ENCODE data around the gene TRIM74. TPM values are rescaled to one million over a fixed set of nuclear protein-coding genes. Genes with fewer than 3 reads are reported as not detected.
"Not testable (repeated sequence)": the region's sequence is repeated elsewhere in the genome, so short reads cannot be mapped to it uniquely, and the experiment has no call there.

Gene TRIM74
- total RNA-seq, 1 donor from 2014 or later: 2.7 TPM

DNA sequence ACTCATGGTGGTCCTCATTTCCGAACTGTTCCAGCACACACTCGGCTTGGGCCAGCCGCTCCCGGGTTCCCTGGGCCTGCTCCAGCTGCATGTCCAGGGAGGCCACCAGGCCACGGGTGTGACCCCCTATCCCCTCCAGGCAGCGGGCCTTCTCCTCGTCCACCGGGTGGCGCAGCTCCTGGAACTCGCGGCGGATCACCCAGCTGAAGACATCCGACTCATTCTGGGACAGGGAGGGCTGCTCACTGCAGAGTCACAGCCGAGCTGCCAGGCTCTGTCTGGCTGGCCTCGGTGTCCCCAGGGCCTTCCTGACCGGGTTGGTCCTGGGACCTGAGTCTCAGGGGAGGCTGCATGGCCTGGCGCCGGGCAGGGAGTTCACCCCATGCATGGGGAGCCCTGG, 9.2 kb downstream of the TRIM74 start:
- not testable (repeated sequence) for DNase-seq (ENCODE audit: low spot score)

DNA sequence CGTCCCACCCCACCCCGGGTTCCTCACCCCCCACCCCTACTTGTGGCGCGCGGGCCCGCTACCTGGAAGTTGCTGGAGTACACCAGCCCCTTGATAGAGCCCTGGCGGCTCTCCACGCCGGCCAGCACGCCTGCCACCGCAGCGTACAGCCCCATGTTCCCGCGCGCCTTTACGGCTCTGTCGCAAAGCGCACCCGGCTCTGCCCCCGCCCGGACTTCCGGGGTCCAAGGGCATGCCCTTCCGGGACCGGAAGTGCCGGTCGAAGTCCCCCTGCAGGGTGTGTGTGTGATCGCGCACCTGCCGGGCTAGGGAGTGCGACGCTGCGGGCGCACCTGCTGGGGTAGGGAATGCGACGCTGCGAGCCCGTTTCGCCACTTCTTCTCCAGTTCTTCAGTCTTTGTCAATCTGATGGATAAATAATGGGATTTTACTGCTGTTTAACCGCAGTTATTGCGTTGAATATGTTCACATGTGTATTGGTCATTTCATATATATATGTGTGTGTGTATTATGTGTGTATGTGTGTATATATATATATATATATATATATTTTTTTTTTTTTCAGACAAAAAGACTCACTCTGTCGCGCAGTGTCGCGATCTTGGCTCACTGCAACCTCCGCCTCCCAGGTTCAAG, 14.6 kb downstream of the TRIM74 start:
- not testable (repeated sequence) for DNase-seq (ENCODE audit: low spot score)

DNA sequence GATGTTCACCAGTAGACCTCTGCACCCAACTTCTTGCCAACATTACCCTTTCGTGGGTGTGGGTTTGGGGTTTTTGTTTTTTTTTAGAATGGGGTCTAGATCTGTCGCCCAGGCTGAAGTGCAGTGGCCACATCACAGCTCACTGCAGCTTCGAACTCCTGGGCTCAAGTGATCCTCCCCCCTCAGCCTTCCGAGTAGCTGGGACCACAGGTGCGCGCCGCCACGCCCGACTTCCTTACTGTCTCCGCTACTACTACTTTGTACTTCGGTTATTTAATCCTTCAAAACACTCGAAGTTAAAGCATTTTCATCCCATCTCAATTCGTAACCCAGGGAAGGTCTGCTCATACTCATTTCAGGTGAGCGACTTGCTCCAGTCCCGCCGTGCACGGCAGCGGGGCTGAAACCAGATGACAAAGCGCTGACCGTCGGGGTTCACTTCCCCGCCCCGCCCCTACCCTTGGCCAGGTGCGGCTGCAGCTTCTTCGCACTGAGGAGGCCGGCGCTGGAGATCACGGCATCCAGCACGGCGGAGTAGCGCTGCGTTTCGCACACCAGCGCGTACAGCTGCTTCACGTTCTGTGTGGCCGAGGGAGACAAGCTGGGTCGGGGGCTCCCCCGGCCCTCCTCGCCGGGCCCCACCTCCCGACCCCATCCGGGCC, 15.2 kb downstream of the TRIM74 start:
- not testable (repeated sequence) for DNase-seq (ENCODE audit: low spot score)

DNA sequence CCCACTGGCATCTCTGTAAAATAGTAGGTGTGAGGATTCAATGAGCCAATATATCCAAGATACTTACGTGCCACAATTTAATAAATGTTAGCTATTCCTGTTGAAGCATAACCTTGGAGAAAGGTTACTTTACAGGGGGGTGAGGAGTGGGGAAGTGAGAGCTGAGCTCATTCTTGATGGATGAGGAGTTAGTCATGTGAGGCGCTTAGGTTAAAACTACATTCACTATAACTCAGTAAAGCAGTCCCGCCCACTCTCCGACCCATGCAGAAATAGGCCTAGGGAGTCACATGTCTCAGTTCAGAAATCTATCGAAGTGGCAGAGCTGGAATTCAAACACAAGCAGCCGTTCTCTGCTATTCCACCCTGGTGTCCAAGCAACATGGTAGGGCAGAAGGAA, 18.8 kb downstream of the TRIM74 start:
- DNase-seq (ENCODE audit: low spot score): not testable (repeated sequence)

DNA sequence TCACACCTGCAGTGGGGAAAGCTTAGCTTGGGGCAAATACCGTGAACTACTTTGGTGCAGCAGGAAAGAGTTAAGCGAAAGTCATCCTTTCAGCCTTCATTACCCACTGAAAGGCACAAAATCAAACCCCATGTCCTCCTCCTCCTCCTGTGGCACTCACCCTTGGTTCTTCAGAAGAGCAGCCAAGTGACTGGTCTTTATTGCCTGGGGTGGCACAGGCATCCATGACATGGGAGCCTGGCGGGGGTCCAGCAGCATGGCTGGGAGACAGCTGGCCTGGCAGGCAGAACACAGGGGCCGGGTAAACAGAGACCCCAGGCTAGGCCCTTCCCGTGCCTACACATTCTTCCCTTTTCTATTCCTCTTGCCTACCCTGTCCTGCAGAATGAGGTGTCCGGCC, 19.6 kb downstream of the TRIM74 start:
- DNase-seq (ENCODE audit: low spot score): not testable (repeated sequence)

DNA sequence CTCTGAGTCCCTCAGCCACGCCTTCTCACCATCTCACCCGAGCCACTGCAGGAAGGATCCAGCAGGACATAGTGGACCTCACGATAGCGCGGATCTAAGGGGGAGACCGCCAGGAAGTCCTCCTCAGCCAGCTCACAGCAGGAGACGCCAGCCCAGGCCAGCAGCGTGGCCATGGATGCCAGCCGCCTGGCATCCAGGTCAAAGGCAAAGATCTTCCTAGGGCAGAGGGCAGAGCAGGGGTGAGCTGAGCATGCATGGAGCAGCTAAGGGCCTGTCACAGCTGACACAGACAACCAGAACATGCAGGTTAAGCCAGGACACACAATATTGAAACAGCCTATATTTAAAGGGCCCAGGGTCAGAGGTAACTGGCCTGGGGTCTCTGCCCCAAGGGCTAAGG, 20.0 kb downstream of the TRIM74 start:
- DNase-seq (ENCODE audit: low spot score): not testable (repeated sequence)

DNA sequence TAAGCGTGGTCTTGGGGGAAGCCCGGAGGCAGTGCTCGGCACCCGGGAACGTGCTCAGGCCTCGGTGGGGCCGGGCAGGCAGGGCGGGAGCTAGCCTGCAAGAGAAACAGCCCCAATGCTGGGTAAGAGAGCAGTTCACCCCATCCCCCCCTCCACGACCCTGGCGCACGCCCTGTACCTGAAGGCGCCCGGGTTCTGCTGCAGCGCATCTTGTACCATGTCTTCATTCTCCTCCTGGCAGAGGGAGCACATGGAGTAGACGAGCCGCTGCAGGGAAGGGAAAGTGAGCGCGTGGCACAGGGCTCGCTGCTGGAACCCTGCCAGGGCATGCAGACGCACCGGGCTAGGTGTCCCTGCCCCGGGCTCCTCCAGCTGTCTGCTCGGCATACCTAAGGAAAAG, 20.6 kb downstream of the TRIM74 start:
- not testable (repeated sequence) for DNase-seq (ENCODE audit: low spot score)

DNA sequence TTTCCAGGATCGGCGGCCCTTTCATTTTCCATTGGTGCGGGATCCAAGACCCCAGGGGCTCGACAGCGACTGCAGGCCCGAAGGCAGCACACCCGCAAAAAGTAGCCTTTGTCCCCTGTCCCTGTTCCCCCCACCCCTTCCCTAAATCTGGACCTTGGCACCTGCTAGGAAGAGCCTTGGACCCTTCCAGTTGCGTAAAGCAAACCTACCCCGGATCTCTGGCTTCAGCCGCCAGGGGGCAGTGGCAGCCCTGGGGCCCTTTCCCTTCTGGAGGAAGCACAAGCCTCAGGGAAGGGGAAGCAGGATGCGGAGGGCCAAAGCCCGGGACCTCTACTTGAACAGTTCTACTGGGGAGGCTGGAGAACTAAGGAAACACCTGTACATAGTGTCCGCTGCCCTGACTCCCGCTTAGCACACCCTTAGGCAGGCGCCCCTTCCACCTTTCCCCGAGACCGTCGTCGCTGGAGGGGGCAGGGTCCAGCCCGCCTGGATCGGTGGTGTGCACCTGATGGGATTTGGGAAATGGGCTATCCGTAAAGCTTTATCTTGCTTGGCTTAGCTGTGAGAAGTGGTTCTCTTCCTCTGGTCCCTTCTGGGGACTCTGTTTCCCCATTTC, 23.0 kb downstream of the TRIM74 start:
- not testable (repeated sequence) for DNase-seq (ENCODE audit: low spot score)

DNA sequence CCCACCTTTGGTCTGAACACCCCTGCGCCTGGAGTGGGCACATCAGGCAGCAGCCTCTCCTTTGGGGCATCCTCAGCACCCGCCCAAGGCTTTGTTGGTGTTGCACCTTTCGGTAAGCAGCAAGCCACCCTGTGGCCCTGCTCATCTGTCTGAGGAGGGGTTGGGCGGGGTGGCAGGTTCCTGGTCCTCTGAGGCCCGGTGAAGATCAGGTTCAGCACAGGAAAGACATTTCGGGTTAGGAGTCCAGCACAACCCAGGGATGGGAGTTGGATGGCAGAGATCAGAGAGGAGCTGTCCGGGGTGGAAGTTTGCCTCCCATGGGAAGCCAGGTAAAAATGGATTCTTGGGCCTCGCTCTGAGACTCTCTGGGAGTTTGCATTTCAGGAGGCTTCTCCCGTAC, 23.7 kb downstream of the TRIM74 start:
- not testable (repeated sequence) for DNase-seq (ENCODE audit: low spot score)

DNA sequence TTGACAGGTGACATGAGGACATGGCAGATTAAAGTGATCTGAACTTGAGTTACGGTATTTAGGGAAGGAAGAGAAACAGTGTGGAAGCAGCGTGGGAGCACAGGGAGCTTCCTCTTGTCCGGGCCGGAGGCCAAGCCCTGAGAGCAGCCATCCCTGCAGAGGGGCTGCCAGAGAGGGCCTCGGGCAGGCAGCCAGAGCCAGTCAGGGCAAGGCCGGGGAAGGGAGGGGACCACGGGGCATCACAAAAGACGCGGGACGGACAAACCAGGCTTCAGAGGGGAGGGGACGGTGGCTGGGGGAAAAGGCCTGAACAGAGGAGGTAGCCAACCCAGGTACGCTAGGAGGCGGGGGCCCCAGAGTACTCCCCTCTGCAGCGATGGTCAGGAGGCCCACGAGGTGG, 24.3 kb downstream of the TRIM74 start:
- DNase-seq (ENCODE audit: low spot score): not testable (repeated sequence)

DNA sequence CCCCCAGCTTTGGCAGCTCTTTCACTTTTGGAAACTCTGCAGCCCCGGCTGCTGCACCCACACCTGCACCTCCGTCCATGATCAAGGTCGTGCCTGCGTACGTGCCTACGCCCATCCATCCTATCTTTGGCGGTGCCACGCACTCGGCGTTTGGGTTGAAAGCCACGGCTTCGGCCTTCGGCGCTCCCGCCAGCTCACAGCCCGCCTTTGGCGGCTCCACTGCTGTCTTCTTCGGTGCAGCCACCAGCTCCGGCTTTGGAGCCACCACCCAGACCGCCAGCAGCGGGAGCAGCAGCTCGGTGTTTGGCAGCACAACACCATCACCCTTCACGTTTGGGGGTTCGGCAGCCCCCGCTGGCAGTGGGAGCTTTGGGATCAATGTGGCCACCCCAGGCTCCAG, 26.3 kb downstream of the TRIM74 start:
- not testable (repeated sequence) for DNase-seq (ENCODE audit: low spot score)

DNA sequence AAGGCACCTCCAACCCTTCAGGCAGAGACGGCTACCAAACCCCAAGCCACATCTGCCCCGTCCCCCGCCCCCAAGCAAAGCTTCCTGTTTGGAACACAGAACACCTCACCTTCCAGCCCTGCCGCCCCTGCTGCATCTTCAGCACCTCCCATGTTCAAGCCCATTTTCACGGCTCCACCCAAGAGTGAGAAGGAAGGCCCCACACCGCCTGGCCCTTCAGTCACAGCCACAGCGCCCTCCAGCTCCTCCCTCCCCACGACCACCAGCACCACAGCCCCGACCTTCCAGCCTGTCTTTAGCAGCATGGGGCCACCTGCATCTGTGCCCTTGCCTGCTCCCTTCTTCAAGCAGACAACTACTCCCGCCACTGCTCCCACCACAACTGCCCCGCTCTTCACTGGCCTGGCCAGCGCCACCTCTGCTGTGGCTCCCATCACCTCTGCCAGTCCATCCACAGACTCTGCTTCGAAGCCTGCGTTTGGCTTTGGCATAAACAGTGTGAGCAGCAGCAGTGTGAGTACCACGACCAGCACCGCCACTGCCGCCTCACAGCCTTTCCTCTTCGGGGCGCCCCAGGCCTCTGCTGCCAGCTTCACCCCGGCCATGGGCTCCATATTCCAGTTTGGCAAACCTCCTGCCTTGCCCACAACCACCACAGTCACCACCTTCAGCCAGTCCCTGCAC, 27.1 kb downstream of the TRIM74 start:
- DNase-seq (ENCODE audit: low spot score): not testable (repeated sequence)

DNA sequence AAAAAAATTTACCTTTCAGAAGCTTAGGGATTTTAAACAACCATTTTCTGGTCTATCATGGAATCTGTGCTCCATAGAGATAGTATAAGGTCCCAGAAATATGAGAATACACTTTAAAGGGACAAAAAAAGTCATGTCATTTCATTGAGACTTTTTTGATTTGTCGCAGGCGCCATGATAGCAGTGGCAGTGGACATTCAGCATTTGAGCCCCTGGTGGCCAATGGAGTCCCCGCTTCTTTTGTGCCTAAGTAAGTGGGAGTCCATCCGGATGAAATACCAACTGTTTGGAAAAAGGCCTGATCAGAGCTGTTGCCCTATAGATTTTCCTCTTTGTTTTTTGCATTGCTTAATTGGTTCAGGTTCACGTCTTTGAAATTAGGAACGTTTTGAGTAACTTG, 41.0 kb downstream of the TRIM74 start:
- not testable (repeated sequence) for DNase-seq (ENCODE audit: low spot score)

DNA sequence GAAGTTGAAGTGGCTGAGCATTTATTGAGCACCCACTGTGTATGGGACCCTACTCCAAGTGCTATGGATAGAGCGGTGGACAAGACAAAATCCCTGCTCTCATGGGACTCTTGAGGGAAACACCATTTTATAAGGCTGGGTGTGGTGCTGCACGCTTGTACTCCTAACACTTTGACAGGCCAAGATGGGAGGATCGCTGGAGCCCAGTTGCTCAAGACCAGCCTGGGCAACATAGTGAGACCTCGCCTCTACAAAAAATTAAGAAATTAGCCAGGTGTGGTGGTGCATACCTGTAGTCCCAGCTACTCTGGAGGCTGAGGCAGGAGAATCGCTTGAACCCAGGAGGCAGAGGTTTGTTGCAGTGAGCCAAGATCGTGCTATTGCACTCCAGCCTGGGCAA, 41.5 kb downstream of the TRIM74 start:
- DNase-seq (ENCODE audit: low spot score): not testable (repeated sequence)

DNA sequence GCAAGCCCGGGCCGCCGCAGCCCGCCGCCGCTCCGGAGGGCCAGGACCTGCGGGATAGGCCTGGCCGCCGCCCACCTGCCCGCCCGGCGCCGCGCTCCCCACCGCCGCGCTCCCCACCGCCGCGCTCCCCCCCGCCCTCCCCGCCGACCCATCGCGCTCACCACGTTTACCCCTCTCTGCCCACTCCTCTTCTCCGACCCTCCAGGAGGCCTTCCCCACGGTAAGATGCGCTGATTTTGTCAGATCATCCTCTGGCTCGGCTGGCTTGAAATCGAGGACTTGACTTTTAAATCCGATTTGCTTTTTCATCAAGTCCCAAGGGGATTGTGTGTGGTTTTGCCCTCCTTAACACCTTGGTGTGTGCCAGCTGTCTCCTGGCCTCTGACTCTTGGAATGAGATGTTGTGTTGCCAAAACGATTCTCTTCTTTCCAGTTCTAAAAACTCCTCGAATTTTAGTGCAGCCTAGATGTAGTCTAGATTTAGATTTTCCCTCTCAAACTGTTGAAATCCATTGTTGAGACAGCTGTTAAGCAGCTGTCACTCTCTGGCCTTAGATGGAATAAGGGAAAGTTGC, 43.6 kb downstream of the TRIM74 start:
- DNase-seq (ENCODE audit: low spot score): no peak

DNA sequence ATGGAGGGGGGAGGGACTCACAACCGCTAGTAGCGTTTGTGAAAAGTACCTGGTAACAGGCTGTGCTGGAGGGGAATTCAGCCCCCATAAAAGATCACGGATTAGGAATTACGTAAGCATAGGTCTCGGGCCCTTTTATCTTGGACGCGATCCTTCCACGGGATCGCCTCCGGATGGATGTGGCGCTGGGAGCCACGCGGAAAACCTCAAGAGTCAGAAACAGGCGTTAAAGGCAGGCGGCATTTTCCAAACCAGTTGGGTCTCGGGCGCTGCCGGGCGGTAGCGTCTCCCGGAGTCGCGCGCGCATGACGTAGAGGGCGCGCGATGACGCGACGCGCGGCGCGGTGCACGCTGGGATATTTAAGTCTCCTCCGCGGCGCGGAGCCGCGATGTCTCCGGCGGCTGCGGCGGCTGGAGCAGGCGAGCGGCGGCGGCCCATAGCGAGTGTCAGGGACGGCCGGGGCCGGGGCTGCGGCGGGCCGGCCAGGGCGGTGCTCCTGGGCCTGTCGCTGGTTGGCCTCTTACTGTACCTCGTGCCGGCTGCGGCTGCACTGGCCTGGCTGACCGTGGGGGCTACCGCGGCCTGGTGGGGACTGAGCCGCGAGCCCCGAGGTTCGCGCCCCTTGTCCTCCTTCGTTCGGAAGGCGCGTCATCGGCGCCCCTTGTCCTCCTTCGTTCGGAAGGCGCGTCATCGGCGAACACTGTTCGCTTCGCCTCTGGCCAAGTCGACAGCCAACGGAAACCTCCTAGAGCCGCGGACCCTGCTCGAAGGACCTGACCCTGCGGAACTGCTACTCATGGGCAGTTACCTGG, 44.3 kb downstream of the TRIM74 start, which contains the start of gene POM121:
Gene POM121 (plus strand): TSS at position 363 of the 813 bp plus-strand sequence. CDS start 27 bp downstream, at position 390.
- peak; percentile 89 for DNase-seq (ENCODE audit: low spot score)

DNA sequence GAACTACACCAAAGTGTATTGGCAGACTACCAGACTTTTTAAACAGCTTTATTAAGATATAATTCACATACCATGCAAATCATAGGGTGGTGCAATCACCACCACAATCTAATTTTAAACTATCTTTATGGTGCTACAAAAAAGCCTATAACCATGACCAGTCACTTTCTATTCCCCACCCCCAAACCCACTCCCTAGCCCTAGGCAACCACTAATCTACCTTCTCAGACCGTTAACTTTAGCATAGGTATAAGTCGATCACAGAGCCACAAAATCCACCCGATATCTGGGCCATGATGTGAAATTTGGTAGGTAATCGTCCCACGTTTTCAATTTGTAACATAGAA, 44.9 kb downstream of the TRIM74 start:
- DNase-seq (ENCODE audit: low spot score): no peak

DNA sequence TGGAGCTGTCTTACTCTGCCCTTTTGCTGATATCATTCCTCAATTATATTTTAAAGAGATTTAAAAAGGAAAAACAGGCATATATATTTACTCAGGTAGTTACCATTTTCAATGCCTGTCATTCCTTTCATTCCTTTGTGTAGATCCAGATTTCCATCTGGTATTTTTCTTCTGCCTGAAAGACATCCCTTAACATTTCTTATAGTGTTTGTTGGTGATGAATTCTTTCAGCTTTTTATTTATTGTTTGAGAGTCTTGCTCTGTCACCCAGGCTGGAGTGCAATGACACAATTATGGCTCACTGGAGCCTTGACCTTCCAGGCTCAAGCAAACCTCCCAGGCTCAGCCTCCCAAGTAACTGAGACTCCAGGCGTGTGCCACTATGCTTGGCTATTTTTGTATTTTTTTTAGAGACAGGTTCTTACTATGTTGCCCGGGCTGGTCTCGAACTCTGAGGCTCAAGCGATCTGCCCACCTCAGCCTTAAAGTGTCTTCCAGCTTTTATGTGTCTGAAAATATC, 50.0 kb downstream of the TRIM74 start:
- DNase-seq (ENCODE audit: low spot score): no peak

DNA sequence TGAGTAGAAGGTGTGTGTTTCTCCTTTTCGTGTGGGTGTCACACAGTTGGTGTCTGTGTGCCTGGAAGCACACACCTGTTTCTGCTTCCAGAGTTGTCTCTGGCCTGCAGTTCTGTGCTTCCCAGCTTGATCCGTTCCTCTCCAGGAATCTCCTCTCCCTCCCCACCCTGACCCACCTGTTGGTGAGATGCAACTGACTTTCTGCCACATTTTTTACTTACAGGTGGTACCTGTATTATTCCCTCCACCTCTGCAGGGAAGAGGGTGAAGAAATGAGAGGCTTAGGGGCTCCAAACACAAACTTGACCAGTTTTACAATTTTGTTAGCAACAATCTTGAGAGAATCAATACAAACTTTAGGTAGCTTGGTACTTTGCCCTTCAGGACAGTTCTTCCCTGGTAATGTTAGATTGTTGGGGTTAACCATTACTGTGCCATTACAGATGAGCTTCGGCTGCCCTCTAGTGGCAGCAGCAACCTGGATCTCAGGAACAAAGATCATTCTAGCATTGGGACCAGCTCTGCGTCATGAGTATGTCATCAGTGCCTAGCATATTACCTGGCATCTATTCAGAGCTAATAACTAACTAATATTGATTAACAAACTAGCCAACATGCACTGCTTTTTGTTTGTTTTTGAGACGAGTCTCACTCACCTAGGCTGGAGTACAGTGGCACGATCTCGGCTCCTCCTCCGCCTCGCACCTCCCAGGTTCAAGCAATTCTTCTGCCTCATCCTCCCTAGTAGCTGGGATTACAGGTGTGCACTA, 54.3 kb downstream of the TRIM74 start:
- DNase-seq (ENCODE audit: low spot score): peak; percentile 90

DNA sequence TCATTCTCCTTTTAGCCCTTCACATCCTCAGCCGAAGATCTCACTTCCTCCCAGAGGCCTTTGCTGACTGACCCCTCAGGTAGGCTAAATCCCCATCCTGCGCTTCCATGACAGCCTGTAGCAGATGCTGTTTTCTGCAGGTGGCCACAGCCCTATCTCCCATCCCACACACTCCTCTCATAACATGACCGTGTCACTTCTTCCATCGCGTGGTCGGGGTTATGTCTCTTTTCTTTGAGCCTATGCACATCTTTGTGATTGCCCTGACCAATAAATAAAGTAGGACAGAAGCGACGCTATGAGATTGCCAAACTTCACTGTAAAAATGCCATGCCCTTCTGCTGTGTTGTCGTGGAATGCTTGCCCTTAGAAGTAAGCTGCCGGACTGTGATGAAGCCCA, 55.5 kb downstream of the TRIM74 start:
- not testable (repeated sequence) for DNase-seq (ENCODE audit: low spot score)

Data from mucosa of gallbladder (tissue), 1 donor.